K562 (cell line): ENCODE measurements around the gene NUB1. TPM values are rescaled to one million over a fixed set of nuclear protein-coding genes. Genes with fewer than 3 reads are reported as not detected.

Source experiments
- CAMTA2 ChIP-seq: fragments of 250-450 bp; sonication (Bioruptor Pico); conservative IDR thresholded peaks from 2 replicates; pipeline ENCODE4 v1.5.1; 2022
- CTCFL ChIP-seq: IDR thresholded peaks from 2 replicates; pipeline ENCODE4 v1.6.1; 2011; ENCODE audit warnings: borderline replicate concordance, low read depth, mild to moderate bottlenecking, moderate library complexity, low read length; ENCODE audit not compliant: insufficient read depth, poor library complexity, severe bottlenecking
- DPF2 ChIP-seq: fragments of 450-650 bp; IDR thresholded peaks from 2 replicates; pipeline ENCODE4 v1.6.1; 2016
- E2F3 ChIP-seq: fragments of 250-450 bp; sonication (Bioruptor Pico); IDR thresholded peaks from 2 replicates; pipeline ENCODE4 v1.4.0; 2020; ENCODE audit warnings: mild to moderate bottlenecking
- GATAD2A ChIP-seq: fragments of 450-650 bp; IDR thresholded peaks from 2 replicates; pipeline ENCODE4 v1.6.1; 2017
- JUNB ChIP-seq: fragments of 450-650 bp; formaldehyde crosslinking; conservative IDR thresholded peaks from 2 replicates; pipeline ENCODE4 v1.4.0; 2020; ENCODE audit warnings: mild to moderate bottlenecking
- MCM2 ChIP-seq: fragments of 450-650 bp; IDR thresholded peaks from 2 replicates; pipeline ENCODE4 v1.6.1; 2017; ENCODE audit warnings: low read depth, mild to moderate bottlenecking
- MYC ChIP-seq, 2 experiments: fragments of 250-450 bp in 1 of 2; sonication (Bioruptor Pico) in 1 of 2; IDR thresholded peaks; 2 replicates each; pipeline versions ENCODE4 v1.5.1 to v1.6.1; 2012 to 2021; ENCODE audit warnings: low read depth in 2 of 2, borderline replicate concordance in 1 of 2, improper control_type of control experiment in 1 of 2, low read length in 1 of 2, mild to moderate bottlenecking in 1 of 2, moderate library complexity in 1 of 2
- NCOA1 ChIP-seq: fragments of 450-650 bp; IDR thresholded peaks from 2 replicates; pipeline ENCODE4 v1.6.1; 2016; ENCODE audit warnings: low read depth
- NELFE ChIP-seq: IDR thresholded peaks from 2 replicates; pipeline ENCODE4 v1.6.1; 2011; ENCODE audit warnings: mild to moderate bottlenecking; ENCODE audit not compliant: insufficient read depth, insufficient read length
- NFATC3 ChIP-seq: fragments of 450-650 bp; IDR thresholded peaks from 2 replicates; pipeline ENCODE4 v1.6.1; 2017; ENCODE audit warnings: mild to moderate bottlenecking
- NFIC ChIP-seq: fragments of 450-650 bp; IDR thresholded peaks from 2 replicates; pipeline ENCODE4 v1.6.1; 2017; ENCODE audit warnings: mild to moderate bottlenecking, inconsistent platforms
- NR4A1 ChIP-seq, 2 experiments: fragments of 250-450 bp in 1 of 2; fragments of 450-650 bp in 1 of 2; sonication (Bioruptor Pico) in 1 of 2; IDR thresholded peaks; 2 replicates each; pipeline versions ENCODE4 v1.4.0 to v1.6.1; 2016 to 2020; ENCODE audit warnings: mild to moderate bottlenecking in 2 of 2, missing compliant biosample characterization in 1 of 2, missing genetic modification characterization in 1 of 2, moderate library complexity in 1 of 2
- PHF21A ChIP-seq: fragments of 450-650 bp; IDR thresholded peaks from 2 replicates; pipeline ENCODE4 v1.6.1; 2017; ENCODE audit warnings: low read depth, borderline replicate concordance
- RBFOX2 ChIP-seq: fragments of 200-400 bp; formaldehyde crosslinking; IDR thresholded peaks from 2 replicates; pipeline ENCODE4 v1.6.1; 2017; ENCODE audit warnings: low read depth, mild to moderate bottlenecking, low read length, moderate library complexity
- RHOXF2B ChIP-seq: fragments of 250-450 bp; sonication (Bioruptor Pico); conservative IDR thresholded peaks from 2 replicates; pipeline ENCODE4 v1.5.1; 2021
- RUNX1 ChIP-seq: sonication (generic); IDR thresholded peaks from 2 replicates; pipeline ENCODE4 v1.6.1; 2016; ENCODE audit warnings: antibody characterized with exemption, low read depth
- SRSF1 ChIP-seq: fragments of 200-400 bp; formaldehyde crosslinking; IDR thresholded peaks from 2 replicates; pipeline ENCODE4 v1.6.1; 2017; ENCODE audit warnings: mild to moderate bottlenecking, low read depth, low read length, moderate library complexity
- UBTF ChIP-seq, 2 experiments: IDR thresholded peaks; 2 replicates each; pipeline ENCODE4 v1.6.1; 2012; ENCODE audit warnings: improper control_type of control experiment in 2 of 2, low read depth in 2 of 2, low read length in 2 of 2, borderline replicate concordance in 1 of 2
- ZNF197 ChIP-seq: fragments of 200-800 bp; sonication (Bioruptor generic); IDR thresholded peaks from 2 replicates; pipeline ENCODE4 v1.6.1; 2016; ENCODE audit warnings: low read depth, missing genetic modification characterization, missing compliant biosample characterization
- ZNF436 ChIP-seq: fragments of 250-450, 450-650 bp; sonication (Bioruptor Pico); formaldehyde crosslinking; IDR thresholded peaks from 2 replicates; pipeline ENCODE4 v1.7.0; 2020; ENCODE audit warnings: mild to moderate bottlenecking
- ZNF668 ChIP-seq: fragments of 250-450 bp; sonication (Bioruptor Pico); IDR thresholded peaks from 2 replicates; pipeline ENCODE4 v1.8.0; 2022; ENCODE audit warnings: mild to moderate bottlenecking, inconsistent platforms
- polyA plus RNA-seq, 8 experiments: library from polyadenylated mRNA; depleted of rRNA in 4 of 8; stranded (reverse) in 5 of 8; unstranded in 3 of 8; fragments of >200 nt; fragmentation: Nextera tagmentation in 2 of 8; fragmentation: Illumina TruSeq in 1 of 8; extraction: Ambion mirVana in 2 of 8; extraction: Trizol in 1 of 8; gene quantifications; 2 replicates each; pipeline versions ENCODE4 v1.2.1 to v1.2.3, GENCODE V29; 2011 to 2014; ENCODE audit warnings: inconsistent platforms in 1 of 8, missing spikeins in 1 of 8
- total RNA-seq, 7 experiments: library from RNA; depleted of rRNA in 6 of 7; stranded (reverse); fragments of >200 nt in 6 of 7; fragmentation: Illumina TruSeq in 2 of 7; extraction: Trizol in 2 of 7; gene quantifications; 2 replicates each; pipeline versions ENCODE4 v1.2.1 to v1.2.3, GENCODE V29; 2011 to 2021; ENCODE audit warnings: low replicate concordance in 1 of 7
- TF ChIP-seq, protein P1 (sequence below), 2 experiments: fragments of 450-650 bp in 1 of 2; sonication (generic) in 1 of 2; formaldehyde crosslinking in 1 of 2; IDR thresholded peaks in 1 of 2; conservative IDR thresholded peaks in 1 of 2; 2 replicates each; pipeline versions ENCODE4 v1.6.1 to v1.8.1; 2016 to 2023; ENCODE audit warnings: mild to moderate bottlenecking in 2 of 2, moderate library complexity in 2 of 2, inconsistent platforms in 1 of 2, missing genetic modification reagents in 1 of 2

The NUB1 gene
- total and polyA plus RNA-seq, 9 of the 15 experiments (the other 6 are each of a cell fraction or from before 2014, with no cell fraction given): 43.2 to 159 (median 85.2) TPM

DNA sequence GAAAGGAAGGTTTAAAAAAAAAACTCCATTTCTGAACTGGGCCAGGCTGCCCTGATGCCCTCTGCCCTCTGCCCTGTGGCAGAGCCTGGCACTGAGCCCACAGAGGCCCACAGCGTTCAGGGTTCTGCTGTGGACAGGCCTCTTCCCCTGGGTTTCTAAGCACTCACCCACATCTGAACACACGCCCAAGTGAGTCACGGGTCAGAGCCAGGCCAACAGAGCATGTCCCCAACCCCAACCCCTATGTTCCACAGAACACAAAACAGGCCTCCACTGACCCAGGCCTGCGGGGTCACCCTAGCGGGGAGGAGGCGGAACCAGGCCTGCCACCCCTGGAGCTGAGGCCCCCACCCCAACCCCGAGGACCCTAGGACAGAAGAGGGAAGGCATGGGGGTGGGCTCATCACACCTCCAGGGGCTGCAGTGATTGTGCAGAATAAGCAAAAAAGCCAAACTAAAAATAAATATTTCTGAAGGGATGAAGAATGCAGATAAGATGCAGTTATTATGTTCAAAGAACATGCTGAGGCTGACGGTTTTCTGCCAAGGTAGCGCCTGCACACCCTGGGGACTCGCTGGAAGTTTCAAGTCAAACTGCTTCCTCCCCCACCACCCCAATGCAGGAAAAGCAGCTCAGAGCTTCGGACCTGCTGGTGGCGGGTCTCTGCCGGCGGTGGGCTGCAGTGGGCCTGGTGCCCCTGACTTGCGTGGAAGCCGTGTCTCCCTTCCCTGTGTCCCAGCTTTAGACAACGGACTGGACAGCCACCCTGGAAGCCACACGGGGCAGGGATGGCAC lies 62.8 kb downstream of the NUB1 start (continued):
- TF ChIP-seq UBTF (IDR thresholded peaks at IDR 0.05; ENCODE audit: borderline replicate concordance in 1 of 2, low read depth in 2 of 2, low read length in 2 of 2): no peak
- TF ChIP-seq, protein P1, sequence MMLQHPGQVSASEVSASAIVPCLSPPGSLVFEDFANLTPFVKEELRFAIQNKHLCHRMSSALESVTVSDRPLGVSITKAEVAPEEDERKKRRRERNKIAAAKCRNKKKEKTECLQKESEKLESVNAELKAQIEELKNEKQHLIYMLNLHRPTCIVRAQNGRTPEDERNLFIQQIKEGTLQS (IDR thresholded peaks at IDR 0.05): peak; percentile 67; the same call in 1 of the 2 replicates
- TF ChIP-seq, protein P1 (CRISPR knock-in tag; conservative IDR thresholded peaks at IDR 0.05): no peak
- TF ChIP-seq PHF21A: peak; percentile 39; the same call in 1 of the 2 replicates
- no peak for TF ChIP-seq NELFE
- TF ChIP-seq SRSF1: no peak
- TF ChIP-seq NFATC3: no peak
- no peak for TF ChIP-seq JUNB (CRISPR knock-in tag)
- TF ChIP-seq MYC (IDR thresholded peaks at IDR 0.05; ENCODE audit: low read depth, low read length): peak; percentile 44; the same call in 1 of the 2 replicates
- TF ChIP-seq MYC (CRISPR knock-in tag; IDR thresholded peaks at IDR 0.05; ENCODE audit: borderline replicate concordance, low read depth): no peak
- peak; percentile 44; the same call in 1 of the 2 replicates for TF ChIP-seq NCOA1
- peak; percentile 54; the same call in 1 of the 2 replicates for TF ChIP-seq GATAD2A
- TF ChIP-seq ZNF197 (CRISPR knock-in tag): 0 out of 2 replicates have a peak, but pooled peaks have one; percentile 26
- TF ChIP-seq RUNX1: 0 out of 2 replicates have a peak, but pooled peaks have one; percentile 68
- peak; percentile 63 for TF ChIP-seq RBFOX2
- TF ChIP-seq CAMTA2 (CRISPR knock-in tag): 0 out of 2 replicates have a peak, but pooled peaks have one; percentile 25
- TF ChIP-seq MCM2: no peak
- no peak for TF ChIP-seq ZNF436
- peak; percentile 12 for TF ChIP-seq CTCFL
- TF ChIP-seq NFIC: peak; percentile 85
- no peak for TF ChIP-seq E2F3 (CRISPR knock-in tag)
- TF ChIP-seq RHOXF2B (CRISPR knock-in tag): no peak
- no peak for TF ChIP-seq NR4A1 (CRISPR knock-in tag; IDR thresholded peaks at IDR 0.05)
- 0 out of 2 replicates have a peak, but pooled peaks have one; percentile 34 for TF ChIP-seq NR4A1 (tag; IDR thresholded peaks at IDR 0.05)
- no peak for TF ChIP-seq ZNF668 (CRISPR knock-in tag)
- peak; percentile 76; the same call in 1 of the 2 replicates for TF ChIP-seq DPF2
